K562 treated with DMSO at 1 percent for 12 hours (cell line): ENCODE measurements around the gene NPEPL1. TPM values are rescaled to one million over a fixed set of nuclear protein-coding genes. Genes with fewer than 3 reads are reported as not detected.

ENCODE experiments used
- total RNA-seq: library from RNA; unstranded; fragments of 300-600 nt; gene quantifications from 2 replicates; pipeline ENCODE4 v1.2.3, GENCODE V29; 2022; ENCODE audit not compliant: insufficient read depth

Gene NPEPL1, protein sequence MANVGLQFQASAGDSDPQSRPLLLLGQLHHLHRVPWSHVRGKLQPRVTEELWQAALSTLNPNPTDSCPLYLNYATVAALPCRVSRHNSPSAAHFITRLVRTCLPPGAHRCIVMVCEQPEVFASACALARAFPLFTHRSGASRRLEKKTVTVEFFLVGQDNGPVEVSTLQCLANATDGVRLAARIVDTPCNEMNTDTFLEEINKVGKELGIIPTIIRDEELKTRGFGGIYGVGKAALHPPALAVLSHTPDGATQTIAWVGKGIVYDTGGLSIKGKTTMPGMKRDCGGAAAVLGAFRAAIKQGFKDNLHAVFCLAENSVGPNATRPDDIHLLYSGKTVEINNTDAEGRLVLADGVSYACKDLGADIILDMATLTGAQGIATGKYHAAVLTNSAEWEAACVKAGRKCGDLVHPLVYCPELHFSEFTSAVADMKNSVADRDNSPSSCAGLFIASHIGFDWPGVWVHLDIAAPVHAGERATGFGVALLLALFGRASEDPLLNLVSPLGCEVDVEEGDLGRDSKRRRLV
- total RNA-seq = 1.1 and 3.3 TPM in 2 replicates

DNA sequence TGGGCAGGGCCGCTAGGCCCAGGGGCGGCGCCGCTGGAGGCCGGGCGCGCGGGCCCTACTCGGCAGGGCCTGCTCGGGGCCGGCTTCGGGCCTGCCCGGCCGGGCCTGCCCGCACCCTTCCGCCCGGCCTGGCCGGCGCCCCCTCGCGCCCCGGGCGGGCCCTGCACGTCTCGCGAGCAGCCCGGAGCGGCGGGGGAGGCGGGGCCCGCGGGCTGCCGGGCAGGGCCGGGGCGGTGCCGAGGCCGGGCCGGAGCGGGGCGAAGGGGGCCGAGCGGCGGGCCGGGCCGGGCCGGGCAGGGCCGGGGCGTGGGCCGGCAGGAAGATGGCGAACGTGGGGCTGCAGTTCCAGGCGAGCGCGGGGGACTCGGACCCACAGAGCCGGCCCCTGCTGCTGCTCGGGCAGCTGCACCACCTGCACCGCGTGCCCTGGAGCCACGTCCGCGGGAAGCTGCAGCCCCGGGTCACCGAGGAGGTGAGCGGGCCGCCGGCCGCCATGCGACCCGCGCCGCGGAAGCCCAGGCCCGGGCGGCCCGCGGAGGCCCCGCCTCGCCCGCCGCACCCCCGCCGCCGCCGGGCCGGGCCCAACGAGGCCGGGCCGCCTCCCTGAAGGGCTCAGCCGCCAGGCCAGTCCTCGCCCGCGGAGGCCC, at the start of gene NPEPL1:
Gene NPEPL1 (plus strand): TSS at position 222 of the 647 bp plus-strand sequence. CDS start 101 bp downstream, at position 323.

GRCh38 chr20:58650776-58651558, 41.6 kb upstream of the NPEPL1 start, which contains the start of gene STX16:
Gene STX16 (plus strand): TSS chr20:58651283. CDS start chr20:58652007, 724 bp downstream.

Other genes with a start within 250 kb of the NPEPL1 start
- gene APCDD1L, start 177.4 kb upstream of the NPEPL1 start, total RNA-seq = not detected in 2 replicates
- 15.7 and 38.8 TPM in 2 replicates for gene STX16, start 41.5 kb upstream of the NPEPL1 start, total RNA-seq
- 2.0 TPM in 1 of 2 replicates, not detected in the other for gene GNAS-AS1, start 158.1 kb downstream of the NPEPL1 start, total RNA-seq
- 438 and 608 TPM in 2 replicates for gene GNAS, start 159.9 kb downstream of the NPEPL1 start, total RNA-seq